Measurements from ENCODE around the gene SGMS1. TPM values are rescaled to one million over a fixed set of nuclear protein-coding genes. Genes with fewer than 3 reads are reported as not detected.

The SGMS1 gene
- total RNA-seq, 1 donor from 2014 or later, result 25.6 TPM

GRCh38 chr10:50324046-50324445 is 299.7 kb downstream of the SGMS1 start:
- Histone ChIP-seq H3K36me3 (ENCODE audit: insufficient read depth, low read length) (no peaks in the 10 kb centered on the region), H3K4me3 (ENCODE audit: insufficient read depth, low read depth, low read length) (no peak overlapping the region), H3K27ac (ENCODE audit: low read depth, low read length) (no peak overlapping the region), H3K9ac (ENCODE audit: low read length) (no peak overlapping the region), H2AFZ (ENCODE audit: low read depth, low read length) (no peak overlapping the region), H3K4me2 (ENCODE audit: low read length) (no peak overlapping the region), H3K79me2 (ENCODE audit: insufficient read depth, low read length) (no peaks in the 10 kb centered on the region), H4K20me1 (ENCODE audit: insufficient read depth, low read length) (no peaks in the 10 kb centered on the region), H3K27me3 (ENCODE audit: insufficient read depth, low read length) (no peaks in the 10 kb centered on the region), H3K9me3 (ENCODE audit: insufficient read depth, low read depth, low read length) (no peaks in the 10 kb centered on the region), H3K4me1 (ENCODE audit: insufficient read depth, low read length) (peaks cover 33% of the 10 kb centered on the region)
- no peak for FAIRE-seq
- Mint-ChIP-seq H3K4me1 (ENCODE audit: low read depth, unreplicated experiment) (peaks cover 22% of the 10 kb centered on the region), H3K36me3 (ENCODE audit: low read depth, unreplicated experiment) (no peaks in the 10 kb centered on the region), H3K9me3 (ENCODE audit: unreplicated experiment) (peaks cover 2% of the 10 kb centered on the region), H3K27ac (ENCODE audit: unreplicated experiment) (no peak overlapping the region), H3K27me3 (ENCODE audit: low read depth, unreplicated experiment) (no peaks in the 10 kb centered on the region), H3K4me3 (ENCODE audit: unreplicated experiment) (no peak overlapping the region)
- no peak for DNase-seq (ENCODE audit: low read depth)
- no peak for TF ChIP-seq CTCF (IDR thresholded peaks at IDR 0.05; ENCODE audit: insufficient read depth, low read depth, low read length)
- no peak for TF ChIP-seq EZH2 (IDR thresholded peaks at IDR 0.05; ENCODE audit: insufficient read depth, low read length)

GRCh38 chr10:50322077-50322476 is 301.7 kb downstream of the SGMS1 start:
- Histone ChIP-seq H3K27ac (ENCODE audit: low read depth, low read length) (peak overlapping the region; percentile 24), H3K4me3 (ENCODE audit: insufficient read depth, low read depth, low read length) (no peak overlapping the region)

GRCh38 chr10:50318129-50318528 is 305.6 kb downstream of the SGMS1 start:
- Histone ChIP-seq H3K4me2 (ENCODE audit: low read length) (no peak overlapping the region), H3K4me1 (ENCODE audit: insufficient read depth, low read length) (peaks cover 9% of the 10 kb centered on the region), H3K9me3 (ENCODE audit: insufficient read depth, low read depth, low read length) (no peaks in the 10 kb centered on the region), H4K20me1 (ENCODE audit: insufficient read depth, low read length) (no peaks in the 10 kb centered on the region), H3K36me3 (ENCODE audit: insufficient read depth, low read length) (no peaks in the 10 kb centered on the region), H2AFZ (ENCODE audit: low read depth, low read length) (no peak overlapping the region), H3K4me3 (ENCODE audit: insufficient read depth, low read depth, low read length) (no peak overlapping the region), H3K27ac (ENCODE audit: low read depth, low read length) (no peak overlapping the region), H3K79me2 (ENCODE audit: insufficient read depth, low read length) (no peaks in the 10 kb centered on the region), H3K9ac (ENCODE audit: low read length) (no peak overlapping the region), H3K27me3 (ENCODE audit: insufficient read depth, low read length) (no peaks in the 10 kb centered on the region)
- H3K4me3 Mint-ChIP-seq (ENCODE audit: unreplicated experiment), result no peak overlapping the region
- FAIRE-seq (no peak), DNase-seq (ENCODE audit: low read depth) (no peak)
- no peak overlapping the region for H3K27ac Mint-ChIP-seq (ENCODE audit: unreplicated experiment)
- H3K36me3 Mint-ChIP-seq (ENCODE audit: low read depth, unreplicated experiment), result no peaks in the 10 kb centered on the region
- H3K27me3 Mint-ChIP-seq (ENCODE audit: low read depth, unreplicated experiment), result no peaks in the 10 kb centered on the region
- H3K4me1 Mint-ChIP-seq (ENCODE audit: low read depth, unreplicated experiment), result peaks cover 8% of the 10 kb centered on the region
- TF ChIP-seq CTCF (IDR thresholded peaks at IDR 0.05; ENCODE audit: insufficient read depth, low read depth, low read length) (no peak), EZH2 (IDR thresholded peaks at IDR 0.05; ENCODE audit: insufficient read depth, low read length) (no peak)
- H3K9me3 Mint-ChIP-seq (ENCODE audit: unreplicated experiment), result peaks cover 2% of the 10 kb centered on the region

More at GRCh38 chr10:50322077-50322476, 301.7 kb downstream of the SGMS1 start:
- peaks cover 2% of the 10 kb centered on the region for H3K9me3 Mint-ChIP-seq (ENCODE audit: unreplicated experiment)
- no peaks in the 10 kb centered on the region for H3K27me3 ChIP-seq (ENCODE audit: insufficient read depth, low read length)
- H3K36me3 Mint-ChIP-seq (ENCODE audit: low read depth, unreplicated experiment), result no peaks in the 10 kb centered on the region
- H3K4me1 Mint-ChIP-seq (ENCODE audit: low read depth, unreplicated experiment), result peaks cover 21% of the 10 kb centered on the region
- peaks cover 32% of the 10 kb centered on the region for H3K4me1 ChIP-seq (ENCODE audit: insufficient read depth, low read length)
- no peak overlapping the region for H3K4me3 Mint-ChIP-seq (ENCODE audit: unreplicated experiment)
- no peaks in the 10 kb centered on the region for H3K79me2 ChIP-seq (ENCODE audit: insufficient read depth, low read length)
- DNase-seq (ENCODE audit: low read depth), result peak; percentile 73
- H3K9me3 ChIP-seq (ENCODE audit: insufficient read depth, low read depth, low read length), result no peaks in the 10 kb centered on the region
- no peak for TF ChIP-seq EZH2 (IDR thresholded peaks at IDR 0.05; ENCODE audit: insufficient read depth, low read length)
- FAIRE-seq, result no peak
- H4K20me1 ChIP-seq (ENCODE audit: insufficient read depth, low read length), result no peaks in the 10 kb centered on the region
- no peak overlapping the region for H2AFZ ChIP-seq (ENCODE audit: low read depth, low read length)
- H3K9ac ChIP-seq (ENCODE audit: low read length), result peak overlapping the region; percentile 4
- no peaks in the 10 kb centered on the region for H3K36me3 ChIP-seq (ENCODE audit: insufficient read depth, low read length)
- no peak overlapping the region for H3K27ac Mint-ChIP-seq (ENCODE audit: unreplicated experiment)
- peak overlapping the region; percentile 1 for H3K4me2 ChIP-seq (ENCODE audit: low read length)
- H3K27me3 Mint-ChIP-seq (ENCODE audit: low read depth, unreplicated experiment), result no peaks in the 10 kb centered on the region
